Measurements from ENCODE around the gene RUNX1.
A peak's percentile ranks its signal among the peaks of the same experiment; 100 is the strongest.

Gene RUNX1

DNA sequence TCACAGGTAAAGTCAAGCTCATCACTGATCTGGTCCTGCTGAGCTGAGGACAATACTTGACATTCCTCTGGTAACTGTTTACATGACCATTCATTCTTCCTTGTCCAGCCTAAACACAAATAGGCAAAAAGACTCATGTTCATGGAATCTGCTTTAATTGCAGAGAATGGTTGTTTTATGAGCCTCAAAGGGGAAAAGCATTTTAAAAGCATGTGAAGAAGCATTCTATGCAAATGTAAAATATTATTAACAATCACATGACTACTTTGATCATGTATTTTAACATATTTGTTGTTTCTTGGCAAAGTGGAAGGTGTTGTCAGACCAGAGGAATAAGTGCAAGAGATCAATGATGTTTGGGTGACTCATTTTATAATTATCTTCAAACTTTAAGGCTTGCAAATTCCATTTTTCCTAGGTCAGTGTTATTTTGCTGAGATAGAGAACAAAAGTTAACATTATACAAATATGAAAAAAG is 133.7 kb downstream of the RUNX1 start:
- no peak for DNase-seq

DNA sequence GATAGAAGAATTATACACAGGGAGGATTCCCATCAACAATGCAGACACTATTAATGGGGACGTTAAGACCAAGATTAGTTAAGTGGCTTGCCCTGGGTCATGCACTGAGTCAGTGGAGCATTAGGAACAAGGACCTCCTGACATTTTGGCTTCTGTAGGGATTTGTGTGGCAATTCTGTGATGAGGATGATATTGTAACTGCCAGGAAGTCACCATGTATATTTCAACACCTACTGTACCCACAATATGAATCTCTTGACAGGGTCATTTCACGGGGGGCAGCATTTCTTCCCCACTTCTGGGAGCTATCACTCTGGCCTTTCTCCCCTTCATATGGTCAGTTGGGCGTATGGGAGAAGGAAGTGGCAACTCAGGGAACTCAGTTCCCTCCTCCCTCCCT is 134.9 kb downstream of the RUNX1 start:
- DNase-seq, result no peak

GRCh38 chr21:34913811-34914210 is 135.3 kb downstream of the RUNX1 start:
- DNase-seq, result no peak

GRCh38 chr21:34912022-34912945 is 136.8 kb downstream of the RUNX1 start:
- no peak for DNase-seq

DNA sequence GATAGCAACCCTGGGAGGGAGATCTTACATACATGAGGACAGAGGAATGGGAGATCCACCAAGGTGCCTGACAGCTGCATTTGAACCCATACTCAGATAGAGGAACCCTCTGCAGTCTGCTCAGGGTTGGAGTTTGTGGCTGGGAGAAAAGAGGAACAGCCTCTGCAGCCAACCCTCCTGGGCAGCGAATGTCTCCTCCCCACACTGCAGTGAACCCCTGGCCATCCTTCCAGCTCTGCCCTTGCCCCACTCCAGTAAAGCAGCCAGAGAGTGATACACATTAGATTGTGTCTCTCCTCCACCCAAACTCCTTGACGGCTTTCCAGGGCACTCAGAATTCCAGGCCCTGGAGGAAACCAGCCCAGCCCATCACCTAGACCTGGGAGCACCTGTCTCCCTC is 137.7 kb downstream of the RUNX1 start:
- no peak for DNase-seq

GRCh38 chr21:34910396-34910795 is 138.7 kb downstream of the RUNX1 start:
- DNase-seq, result no peak

GRCh38 chr21:34909492-34910292 is 139.4 kb downstream of the RUNX1 start:
- no peak for DNase-seq

DNA sequence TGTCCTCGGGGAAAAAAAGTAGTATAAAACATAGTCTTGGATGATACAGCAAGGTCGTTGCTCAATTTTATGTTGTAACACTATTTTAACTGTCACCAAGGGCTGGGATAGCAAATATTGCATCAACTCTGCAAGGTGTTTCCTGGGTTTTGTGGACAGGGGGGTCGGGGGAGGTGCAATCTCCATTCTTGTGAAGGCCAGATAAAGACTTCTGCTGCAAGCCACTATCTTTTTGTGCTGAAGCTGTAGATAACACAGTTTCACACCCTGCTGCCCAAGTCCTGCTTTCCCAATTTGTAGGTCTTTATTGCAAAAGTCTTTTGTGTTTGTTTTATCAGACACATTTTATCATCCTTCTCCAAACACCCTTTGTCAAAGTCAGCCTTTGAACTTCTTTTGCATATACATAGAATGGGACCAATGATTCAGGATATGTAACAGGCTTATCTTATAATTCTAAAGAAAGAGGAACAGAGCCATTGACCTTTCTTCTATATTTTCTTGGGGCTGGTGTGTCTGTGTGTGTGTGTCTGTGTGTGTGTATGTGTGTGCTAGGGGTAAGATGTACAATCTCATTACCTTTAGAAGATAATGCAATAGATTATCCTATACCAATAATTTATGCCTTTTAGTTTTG is 140.6 kb downstream of the RUNX1 start:
- no peak for DNase-seq

GRCh38 chr21:34907461-34908418 is 141.4 kb downstream of the RUNX1 start:
- DNase-seq, result no peak

- DNase-seq, result no peak
Observed at GRCh38 chr21:34906401-34906800, 142.7 kb downstream of the RUNX1 start.

DNA sequence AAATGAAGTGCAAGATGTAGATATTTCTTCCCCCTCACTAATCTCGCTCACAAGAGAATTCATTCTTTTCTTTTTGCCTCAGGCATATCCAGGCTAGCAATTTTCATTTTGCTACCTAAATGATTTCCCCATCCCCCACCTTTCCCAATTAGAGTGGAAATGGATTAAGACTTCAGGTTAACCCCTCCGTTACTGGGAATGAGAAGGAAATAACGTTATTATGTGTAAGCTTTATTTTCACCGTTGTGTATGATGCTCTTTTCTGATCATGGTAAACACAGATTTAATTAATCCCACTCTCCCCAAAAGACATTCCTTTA is 143.9 kb downstream of the RUNX1 start:
- no peak for DNase-seq

DNA sequence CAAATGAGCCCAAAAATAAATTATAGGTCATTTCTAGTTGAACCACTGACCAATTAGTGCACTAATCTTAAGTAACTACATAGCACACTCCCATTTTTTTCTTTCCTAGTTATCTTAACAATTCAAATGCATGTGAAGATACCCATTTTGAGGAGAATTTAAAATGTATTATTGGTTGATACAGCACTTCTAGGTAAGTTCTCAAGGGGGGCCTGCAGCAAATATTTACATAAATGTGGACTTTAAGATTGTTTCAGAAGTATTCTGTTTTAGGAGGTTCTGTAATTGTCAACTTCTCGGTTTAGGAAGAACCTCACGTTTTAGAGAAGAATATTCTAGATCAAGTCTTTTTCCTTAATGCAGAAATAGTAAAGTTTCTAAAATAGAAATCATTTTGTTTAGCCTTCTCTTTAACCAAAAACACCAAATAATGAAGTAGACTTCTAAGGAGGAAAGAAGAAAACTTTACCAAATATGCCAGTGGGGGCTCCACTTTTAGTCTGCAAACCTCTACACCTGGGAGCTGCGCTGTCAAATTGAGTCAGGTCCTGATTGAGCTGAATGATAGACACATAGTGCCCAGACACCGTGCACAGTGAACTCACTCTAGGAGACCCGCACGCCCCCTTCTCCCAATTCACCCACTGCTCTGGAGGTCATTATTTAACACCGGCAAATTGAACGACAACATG is 144.4 kb downstream of the RUNX1 start:
- no peak for DNase-seq

GRCh38 chr21:34900376-34900775 is 148.7 kb downstream of the RUNX1 start:
- no peak for DNase-seq

- no peak for DNase-seq
Observed at GRCh38 chr21:34899760-34900159, 149.3 kb downstream of the RUNX1 start.

DNA sequence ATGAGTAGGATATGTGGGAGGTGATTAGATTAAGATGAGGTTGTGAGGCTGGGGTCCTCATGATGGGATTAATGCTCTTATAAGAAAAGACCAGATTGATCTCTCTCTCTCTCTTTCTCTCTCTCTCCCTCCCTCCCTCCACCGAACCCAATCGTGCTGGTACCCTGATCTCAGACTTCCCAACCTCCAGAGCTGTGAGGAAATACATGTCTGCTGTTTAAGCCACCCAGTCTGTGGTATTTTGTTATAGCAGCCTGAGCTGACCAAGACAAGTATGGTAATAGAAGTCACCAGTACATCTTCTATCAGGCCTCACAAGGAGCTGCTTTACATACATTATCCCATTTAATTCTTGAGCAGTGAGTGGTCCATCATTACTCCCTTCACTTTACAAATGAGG is 149.8 kb downstream of the RUNX1 start:
- DNase-seq, result no peak

- DNase-seq, result peak; percentile 16
Observed at GRCh38 chr21:34897828-34898227, 151.3 kb downstream of the RUNX1 start.

GRCh38 chr21:34894401-34894800 is 154.7 kb downstream of the RUNX1 start:
- no peak for DNase-seq

GRCh38 chr21:34892209-34892608 is 156.9 kb downstream of the RUNX1 start:
- no peak for DNase-seq

GRCh38 chr21:34891613-34891943 is 157.5 kb downstream of the RUNX1 start:
- no peak for DNase-seq

DNA sequence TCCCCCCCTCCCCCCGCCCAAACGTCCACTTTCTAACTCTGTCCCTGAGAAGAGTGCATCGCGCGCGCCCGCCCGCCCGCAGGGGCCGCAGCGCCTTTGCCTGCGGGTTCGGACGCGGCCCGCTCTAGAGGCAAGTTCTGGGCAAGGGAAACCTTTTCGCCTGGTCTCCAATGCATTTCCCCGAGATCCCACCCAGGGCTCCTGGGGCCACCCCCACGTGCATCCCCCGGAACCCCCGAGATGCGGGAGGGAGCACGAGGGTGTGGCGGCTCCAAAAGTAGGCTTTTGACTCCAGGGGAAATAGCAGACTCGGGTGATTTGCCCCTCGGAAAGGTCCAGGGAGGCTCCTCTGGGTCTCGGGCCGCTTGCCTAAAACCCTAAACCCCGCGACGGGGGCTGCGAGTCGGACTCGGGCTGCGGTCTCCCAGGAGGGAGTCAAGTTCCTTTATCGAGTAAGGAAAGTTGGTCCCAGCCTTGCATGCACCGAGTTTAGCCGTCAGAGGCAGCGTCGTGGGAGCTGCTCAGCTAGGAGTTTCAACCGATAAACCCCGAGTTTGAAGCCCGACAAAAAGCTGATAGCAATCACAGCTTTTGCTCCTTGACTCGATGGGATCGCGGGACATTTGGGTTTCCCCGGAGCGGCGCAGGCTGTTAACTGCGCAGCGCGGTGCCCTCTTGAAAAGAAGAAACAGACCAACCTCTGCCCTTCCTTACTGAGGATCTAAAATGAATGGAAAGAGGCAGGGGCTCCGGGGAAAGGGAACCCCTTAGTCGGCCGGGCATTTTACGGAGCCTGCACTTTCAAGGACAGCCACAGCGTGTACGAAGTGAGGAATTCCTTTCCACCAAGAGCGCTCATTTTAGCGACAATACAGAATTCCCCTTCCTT is 158.1 kb downstream of the RUNX1 start:
- no peak for DNase-seq

GRCh38 chr21:34890470-34890723 is 158.7 kb downstream of the RUNX1 start:
- no peak for DNase-seq

Measured in activated naive CD4-positive, alpha-beta T cell treated with Interleukin-2 at 50 U/mL for 16 hours (primary cell).